Measurements from ENCODE around the gene PUSL1. TPM values are rescaled to one million over a fixed set of nuclear protein-coding genes. Genes with fewer than 3 reads are reported as not detected.

The PUSL1 gene
- total RNA-seq, 1 donor from 2014 or later = 45.5 TPM

- peaks cover 7% of the 10 kb centered on the region for H3K27me3 Mint-ChIP-seq (ENCODE audit: unreplicated experiment)
- TF ChIP-seq CTCF (IDR thresholded peaks at IDR 0.05; ENCODE audit: partially characterized antibody, unreplicated experiment) = no peak
- H3K4me3 Mint-ChIP-seq (ENCODE audit: unreplicated experiment) = no peak overlapping the region
- H3K36me3 Mint-ChIP-seq (ENCODE audit: unreplicated experiment) = no peaks in the 10 kb centered on the region
- peaks cover 4% of the 10 kb centered on the region for H3K4me1 Mint-ChIP-seq (ENCODE audit: low read depth, unreplicated experiment)
- no peak overlapping the region for H3K27ac Mint-ChIP-seq (ENCODE audit: unreplicated experiment)
- H3K9me3 Mint-ChIP-seq (ENCODE audit: unreplicated experiment) = peaks cover 10% of the 10 kb centered on the region
- DNase-seq = no peak
Measured at GRCh38 chr1:1334835-1335234, 26.4 kb downstream of the PUSL1 start.

GRCh38 chr1:1335283-1335682, 26.9 kb downstream of the PUSL1 start:
- H3K27ac Mint-ChIP-seq (ENCODE audit: unreplicated experiment) = no peak overlapping the region
- no peak for DNase-seq
- H3K27me3 Mint-ChIP-seq (ENCODE audit: unreplicated experiment) = peaks cover 4% of the 10 kb centered on the region
- H3K4me3 Mint-ChIP-seq (ENCODE audit: unreplicated experiment) = no peak overlapping the region
- H3K36me3 Mint-ChIP-seq (ENCODE audit: unreplicated experiment) = no peaks in the 10 kb centered on the region
- no peak for TF ChIP-seq CTCF (IDR thresholded peaks at IDR 0.05; ENCODE audit: partially characterized antibody, unreplicated experiment)
- H3K4me1 Mint-ChIP-seq (ENCODE audit: low read depth, unreplicated experiment) = no peaks in the 10 kb centered on the region
- H3K9me3 Mint-ChIP-seq (ENCODE audit: unreplicated experiment) = peaks cover 7% of the 10 kb centered on the region

- Mint-ChIP-seq H3K27ac (ENCODE audit: unreplicated experiment) (no peak overlapping the region), H3K9me3 (ENCODE audit: unreplicated experiment) (peaks cover 8% of the 10 kb centered on the region), H3K4me3 (ENCODE audit: unreplicated experiment) (no peak overlapping the region), H3K4me1 (ENCODE audit: low read depth, unreplicated experiment) (no peaks in the 10 kb centered on the region), H3K36me3 (ENCODE audit: unreplicated experiment) (no peaks in the 10 kb centered on the region), H3K27me3 (ENCODE audit: unreplicated experiment) (peaks cover 5% of the 10 kb centered on the region)
- no peak for DNase-seq
- TF ChIP-seq CTCF (IDR thresholded peaks at IDR 0.05; ENCODE audit: partially characterized antibody, unreplicated experiment) = no peak
Measured at GRCh38 chr1:1335792-1336248, 27.4 kb downstream of the PUSL1 start.

GRCh38 chr1:1336446-1336845, 28.0 kb downstream of the PUSL1 start:
- H3K36me3 Mint-ChIP-seq (ENCODE audit: unreplicated experiment) = no peaks in the 10 kb centered on the region
- H3K27me3 Mint-ChIP-seq (ENCODE audit: unreplicated experiment) = peaks cover 9% of the 10 kb centered on the region
- H3K4me1 Mint-ChIP-seq (ENCODE audit: low read depth, unreplicated experiment) = no peaks in the 10 kb centered on the region
- TF ChIP-seq CTCF (IDR thresholded peaks at IDR 0.05; ENCODE audit: partially characterized antibody, unreplicated experiment) = no peak
- no peak overlapping the region for H3K27ac Mint-ChIP-seq (ENCODE audit: unreplicated experiment)
- no peak overlapping the region for H3K4me3 Mint-ChIP-seq (ENCODE audit: unreplicated experiment)
- H3K9me3 Mint-ChIP-seq (ENCODE audit: unreplicated experiment) = peaks cover 12% of the 10 kb centered on the region
- DNase-seq = no peak

- no peak for DNase-seq
- no peak for TF ChIP-seq CTCF (IDR thresholded peaks at IDR 0.05; ENCODE audit: partially characterized antibody, unreplicated experiment)
- Mint-ChIP-seq H3K4me3 (ENCODE audit: unreplicated experiment) (no peak overlapping the region), H3K27ac (ENCODE audit: unreplicated experiment) (no peak overlapping the region), H3K4me1 (ENCODE audit: low read depth, unreplicated experiment) (no peaks in the 10 kb centered on the region), H3K36me3 (ENCODE audit: unreplicated experiment) (no peaks in the 10 kb centered on the region), H3K9me3 (ENCODE audit: unreplicated experiment) (peaks cover 9% of the 10 kb centered on the region), H3K27me3 (ENCODE audit: unreplicated experiment) (peaks cover 9% of the 10 kb centered on the region)
Measured at GRCh38 chr1:1336931-1337792, 28.8 kb downstream of the PUSL1 start.

All from glutamatergic neuron (in vitro differentiated cells).